ENCODE results near the gene PPM1M.

PPM1M gene

GRCh38 chr3:52245322-52246263 lies at the start of gene PPM1M:
Gene PPM1M (plus strand): TSS chr3:52245759. CDS start chr3:52245825, 66 bp downstream.
- in situ Hi-C loops (cut with MboI; ENCODE audit: low sequenced_read_pairs, unreplicated experiment): no loop called here
- no peak for TF ChIP-seq CTCF (IDR thresholded peaks at IDR 0.05; ENCODE audit: borderline replicate concordance, control extremely low read depth, extremely low read depth, insufficient read depth, missing control alignments)
- peak; percentile 80 for DNase-seq (ENCODE audit: low spot score)

- DNase-seq (ENCODE audit: low spot score): no peak
- in situ Hi-C loops (cut with MboI; ENCODE audit: low sequenced_read_pairs, unreplicated experiment): no loop called here
- no peak for TF ChIP-seq CTCF (IDR thresholded peaks at IDR 0.05; ENCODE audit: borderline replicate concordance, control extremely low read depth, extremely low read depth, insufficient read depth, missing control alignments)
These were observed 49.7 kb upstream of the PPM1M start for GRCh38 chr3:52195823-52196331.

- no peak for TF ChIP-seq CTCF (IDR thresholded peaks at IDR 0.05; ENCODE audit: borderline replicate concordance, control extremely low read depth, extremely low read depth, insufficient read depth, missing control alignments)
- in situ Hi-C loops (cut with MboI; ENCODE audit: low sequenced_read_pairs, unreplicated experiment): no loop called here
- DNase-seq (ENCODE audit: low spot score): no peak
These were observed 48.6 kb upstream of the PPM1M start for GRCh38 chr3:52196977-52197376.

- no peak for DNase-seq (ENCODE audit: low spot score)
- no peak for TF ChIP-seq CTCF (IDR thresholded peaks at IDR 0.05; ENCODE audit: borderline replicate concordance, control extremely low read depth, extremely low read depth, insufficient read depth, missing control alignments)
- in situ Hi-C loops (cut with MboI; ENCODE audit: low sequenced_read_pairs, unreplicated experiment): no loop called here
These were observed 48.1 kb upstream of the PPM1M start for GRCh38 chr3:52197499-52197841.

- no peak for TF ChIP-seq CTCF (IDR thresholded peaks at IDR 0.05; ENCODE audit: borderline replicate concordance, control extremely low read depth, extremely low read depth, insufficient read depth, missing control alignments)
- peak; percentile 99 for DNase-seq (ENCODE audit: low spot score)
- in situ Hi-C loops (cut with MboI; ENCODE audit: low sequenced_read_pairs, unreplicated experiment): no loop called here
These were observed 47.5 kb upstream of the PPM1M start, which contains the start of gene ALAS1 for GRCh38 chr3:52197842-52198625. Gene ALAS1 (plus strand): TSS chr3:52198160. CDS start chr3:52199242, 1,082 bp downstream.

Measured in GM13976 (cell line).